ENCODE data around the gene LENG8. TPM values are rescaled to one million over a fixed set of nuclear protein-coding genes. Genes with fewer than 3 reads are reported as not detected.

LENG8 gene
- total RNA-seq, 2 donors from 2014 or later, result 139 to 171 TPM

- Histone ChIP-seq H3K4me1 (ENCODE audit: control insufficient read depth, insufficient read depth, low read length) (no peaks in the 10 kb centered on the region), H3K27me3 (ENCODE audit: control insufficient read depth, insufficient read depth, low read length, poor library complexity, severe bottlenecking) (peaks cover 33% of the 10 kb centered on the region), H3K4me3 (ENCODE audit: low read length) (no peak overlapping the region), H3K9ac (ENCODE audit: extremely low read depth, low read length, poor library complexity, severe bottlenecking) (no peak overlapping the region), H3K36me3 (ENCODE audit: control insufficient read depth, insufficient read depth, low read length) (no peaks in the 10 kb centered on the region), H3K27ac (ENCODE audit: low read depth, low read length) (no peak overlapping the region), H3K9me3 (ENCODE audit: control insufficient read depth, low read length) (no peaks in the 10 kb centered on the region)
- peaks cover 65% of the 10 kb centered on the region for H3K27me3 Mint-ChIP-seq (ENCODE audit: insufficient read depth)
- no peak overlapping the region for H3K27ac Mint-ChIP-seq
- H3K4me1 Mint-ChIP-seq, result no peaks in the 10 kb centered on the region
- 59 to 74% methylated on average over 5 to 8 of the region's 8 CpGs for WGBS, 2 experiments (ENCODE audit: insufficient coverage in 1 of 2, insufficient read length in 1 of 2)
- peak; percentile 47 for DNase-seq
- no peak overlapping the region for H3K4me3 Mint-ChIP-seq
- no peak for TF ChIP-seq CTCF (conservative IDR thresholded peaks at IDR 0.05)
- H3K9me3 Mint-ChIP-seq, result peaks cover 7% of the 10 kb centered on the region
- no peaks in the 10 kb centered on the region for H3K36me3 Mint-ChIP-seq (ENCODE audit: low read depth)
These were observed 20.5 kb downstream of the LENG8 start for GRCh38 chr19:54469496-54469934.

- H3K27me3 Mint-ChIP-seq (ENCODE audit: insufficient read depth), result peaks cover 66% of the 10 kb centered on the region
- Histone ChIP-seq H3K27ac (ENCODE audit: low read depth, low read length) (no peak overlapping the region), H3K4me3 (ENCODE audit: low read length) (no peak overlapping the region), H3K27me3 (ENCODE audit: control insufficient read depth, insufficient read depth, low read length, poor library complexity, severe bottlenecking) (peaks cover 33% of the 10 kb centered on the region), H3K9me3 (ENCODE audit: control insufficient read depth, low read length) (no peaks in the 10 kb centered on the region), H3K4me1 (ENCODE audit: control insufficient read depth, insufficient read depth, low read length) (no peaks in the 10 kb centered on the region), H3K36me3 (ENCODE audit: control insufficient read depth, insufficient read depth, low read length) (no peaks in the 10 kb centered on the region), H3K9ac (ENCODE audit: extremely low read depth, low read length, poor library complexity, severe bottlenecking) (no peak overlapping the region)
- H3K36me3 Mint-ChIP-seq (ENCODE audit: low read depth), result no peaks in the 10 kb centered on the region
- H3K4me1 Mint-ChIP-seq, result no peaks in the 10 kb centered on the region
- WGBS, 2 experiments (ENCODE audit: insufficient coverage in 1 of 2, insufficient read length in 1 of 2), result 79 to 90% methylated on average over 6 to 10 of the region's 10 CpGs
- H3K9me3 Mint-ChIP-seq, result peaks cover 5% of the 10 kb centered on the region
- no peak for TF ChIP-seq CTCF (conservative IDR thresholded peaks at IDR 0.05)
- H3K27ac Mint-ChIP-seq, result no peak overlapping the region
- no peak for DNase-seq
- peak overlapping the region; percentile 15 for H3K4me3 Mint-ChIP-seq
These were observed 21.4 kb downstream of the LENG8 start for GRCh38 chr19:54470276-54470887.

- Mint-ChIP-seq H3K4me1 (no peaks in the 10 kb centered on the region), H3K9me3 (no peaks in the 10 kb centered on the region), H3K4me3 (peak overlapping the region; percentile 15), H3K27me3 (ENCODE audit: insufficient read depth) (peaks cover 61% of the 10 kb centered on the region), H3K36me3 (ENCODE audit: low read depth) (no peaks in the 10 kb centered on the region), H3K27ac (no peak overlapping the region)
- 18 to 30% methylated on average over 23 to 60 of the region's 60 CpGs for WGBS, 2 experiments (ENCODE audit: insufficient coverage in 1 of 2, insufficient read length in 1 of 2)
- Histone ChIP-seq H3K36me3 (ENCODE audit: control insufficient read depth, insufficient read depth, low read length) (no peaks in the 10 kb centered on the region), H3K27ac (ENCODE audit: low read depth, low read length) (no peak overlapping the region), H3K9me3 (ENCODE audit: control insufficient read depth, low read length) (no peaks in the 10 kb centered on the region), H3K4me1 (ENCODE audit: control insufficient read depth, insufficient read depth, low read length) (no peaks in the 10 kb centered on the region), H3K27me3 (ENCODE audit: control insufficient read depth, insufficient read depth, low read length, poor library complexity, severe bottlenecking) (peaks cover 33% of the 10 kb centered on the region), H3K4me3 (ENCODE audit: low read length) (peak overlapping the region; percentile 40), H3K9ac (ENCODE audit: extremely low read depth, low read length, poor library complexity, severe bottlenecking) (peak overlapping the region; percentile 11)
- no peak for TF ChIP-seq CTCF (conservative IDR thresholded peaks at IDR 0.05)
- DNase-seq, result peak; percentile 72
These were observed 22.2 kb downstream of the LENG8 start for GRCh38 chr19:54470991-54471782.
